OCI-LY3 (cell line): ENCODE measurements around the gene COA3.

Experiments
- H2AFZ ChIP-seq: fragments of 200-600, 300-600 bp; shearing (Covaris generic); 2 replicates; pipeline ENCODE4 v1.6.0; 2014; ENCODE audit warnings: antibody characterized with exemption, low read depth, low read length
- H3K27ac ChIP-seq: fragments of 200-600, 300-600 bp; sonication (generic); 2 replicates; pipeline ENCODE4 v1.5.1; 2014; ENCODE audit warnings: mild to moderate bottlenecking, low read length, moderate library complexity, mixed read lengths
- H3K27me3 ChIP-seq: fragments of 200-600, 300-600 bp; sonication (generic); 2 replicates; pipeline ENCODE4 v1.6.1; 2014; ENCODE audit warnings: low read depth, low read length, mixed read lengths
- H3K36me3 ChIP-seq: fragments of 200-600, 300-600 bp; sonication (generic); replicated peaks from 2 replicates; pipeline ENCODE3; 2014; ENCODE audit warnings: low read depth, low read length, mixed read lengths
- H3K4me1 ChIP-seq: fragments of 300-600, 200-600 bp; sonication (generic); 2 replicates; pipeline ENCODE4 v1.6.1; 2014; ENCODE audit warnings: low read length, mixed read lengths
- H3K4me2 ChIP-seq: fragments of 200-600, 300-600 bp; sonication (generic); 2 replicates; pipeline ENCODE4 v1.6.1; 2014; ENCODE audit warnings: low read length, mixed read lengths
- H3K4me3 ChIP-seq: fragments of 300-600, 200-600 bp; sonication (generic); 2 replicates; pipeline ENCODE4 v1.5.1; 2014; ENCODE audit warnings: antibody characterized with exemption, mild to moderate bottlenecking, low read length, moderate library complexity
- H3K79me2 ChIP-seq: fragments of 300-600, 200-600 bp; shearing (Covaris generic); 2 replicates; pipeline ENCODE4 v1.6.1; 2014; ENCODE audit warnings: mild to moderate bottlenecking, low read length, mixed read lengths
- H3K9ac ChIP-seq: fragments of 300-600, 200-600 bp; shearing (Covaris generic); 2 replicates; pipeline ENCODE4 v1.6.0; 2014; ENCODE audit warnings: mild to moderate bottlenecking, low read length, moderate library complexity
- H3K9me3 ChIP-seq: fragments of 200-600, 300-600 bp; shearing (Covaris generic); 2 replicates; pipeline ENCODE4 v1.6.1; 2014; ENCODE audit warnings: low read length, mixed read lengths; ENCODE audit not compliant: insufficient read depth
- H4K20me1 ChIP-seq: fragments of 200-600, 300-600 bp; sonication (generic); 2 replicates; pipeline ENCODE4 v1.6.1; 2016; ENCODE audit warnings: low read length, mixed read lengths; ENCODE audit not compliant: insufficient read depth
- CTCF ChIP-seq: fragments of 200-600, 300-600 bp; sonication (generic); IDR thresholded peaks from 2 replicates; pipeline ENCODE4 v1.5.1; 2014; ENCODE audit warnings: antibody characterized with exemption, low read length, low read depth
- EZH2phosphoT487 ChIP-seq: fragments of 200-600 bp; shearing (Covaris generic); IDR thresholded peaks from 2 replicates; pipeline ENCODE4 v1.6.1; 2018; ENCODE audit warnings: antibody characterized with exemption, mixed run types, low read depth

Gene COA3

GRCh38 chr17:42798383-42799380, at the start of gene COA3, which contains the start of gene CNTD1:
Gene COA3 (minus strand): TSS chr17:42798704. CDS start chr17:42798681, 23 bp downstream.
Gene CNTD1 (plus strand): TSS chr17:42798861. CDS start chr17:42799068, 207 bp downstream.
- H3K27me3 ChIP-seq, result no peaks in the 10 kb centered on the region
- H3K27ac ChIP-seq, result no peak within 1 kb of the TSS
- H3K79me2 ChIP-seq, result no peaks in the 10 kb centered on the region
- peaks cover 6% of the 10 kb centered on the region for H3K4me1 ChIP-seq
- H3K9me3 ChIP-seq, result no peaks in the 10 kb centered on the region
- peak within 1 kb of the TSS; percentile 91 for H2AFZ ChIP-seq
- H3K4me2 ChIP-seq, result peak within 1 kb of the TSS; percentile 68
- TF ChIP-seq CTCF (no peak), EZH2phosphoT487 (no peak)
- H3K36me3 ChIP-seq, result no peaks in the 10 kb centered on the region
- peak within 1 kb of the TSS; percentile 94 for H3K4me3 ChIP-seq
- H3K9ac ChIP-seq, result peak within 1 kb of the TSS; percentile 70
- no peaks in the 10 kb centered on the region for H4K20me1 ChIP-seq

- H3K27me3 ChIP-seq, result no peaks in the 10 kb centered on the region
- no peak overlapping the region for H2AFZ ChIP-seq
- H4K20me1 ChIP-seq, result no peaks in the 10 kb centered on the region
- H3K79me2 ChIP-seq, result no peaks in the 10 kb centered on the region
- TF ChIP-seq CTCF (no peak), EZH2phosphoT487 (no peak)
- no peaks in the 10 kb centered on the region for H3K9me3 ChIP-seq
- H3K36me3 ChIP-seq, result peaks cover 25% of the 10 kb centered on the region
- no peaks in the 10 kb centered on the region for H3K4me1 ChIP-seq
- H3K4me2 ChIP-seq, result no peak overlapping the region
- H3K9ac ChIP-seq, result no peak overlapping the region
- H3K27ac ChIP-seq, result no peak overlapping the region
- H3K4me3 ChIP-seq, result no peak overlapping the region
Measured at GRCh38 chr17:42848093-42848492, 49.6 kb upstream of the COA3 start.

GRCh38 chr17:42846594-42847280, 48.2 kb upstream of the COA3 start:
- H3K27ac ChIP-seq, result no peak overlapping the region
- TF ChIP-seq CTCF, result no peak
- TF ChIP-seq EZH2phosphoT487, result no peak
- H3K9me3 ChIP-seq, result no peaks in the 10 kb centered on the region
- H3K36me3 ChIP-seq, result peaks cover 38% of the 10 kb centered on the region
- no peaks in the 10 kb centered on the region for H3K27me3 ChIP-seq
- H4K20me1 ChIP-seq, result no peaks in the 10 kb centered on the region
- H3K4me2 ChIP-seq, result no peak overlapping the region
- no peak overlapping the region for H2AFZ ChIP-seq
- no peak overlapping the region for H3K9ac ChIP-seq
- H3K4me3 ChIP-seq, result no peak overlapping the region
- no peaks in the 10 kb centered on the region for H3K79me2 ChIP-seq
- H3K4me1 ChIP-seq, result no peaks in the 10 kb centered on the region
